Measurements from ENCODE around the gene TMEM221. TPM values are rescaled to one million over a fixed set of nuclear protein-coding genes. Genes with fewer than 3 reads are reported as not detected.
A peak's percentile ranks its signal among the peaks of the same experiment; 100 is the strongest.

TMEM221 gene
- total RNA-seq, 4 donors from 2014 or later, result 0.21 to 2.0 (median 0.30) TPM; not detected in 1

DNA sequence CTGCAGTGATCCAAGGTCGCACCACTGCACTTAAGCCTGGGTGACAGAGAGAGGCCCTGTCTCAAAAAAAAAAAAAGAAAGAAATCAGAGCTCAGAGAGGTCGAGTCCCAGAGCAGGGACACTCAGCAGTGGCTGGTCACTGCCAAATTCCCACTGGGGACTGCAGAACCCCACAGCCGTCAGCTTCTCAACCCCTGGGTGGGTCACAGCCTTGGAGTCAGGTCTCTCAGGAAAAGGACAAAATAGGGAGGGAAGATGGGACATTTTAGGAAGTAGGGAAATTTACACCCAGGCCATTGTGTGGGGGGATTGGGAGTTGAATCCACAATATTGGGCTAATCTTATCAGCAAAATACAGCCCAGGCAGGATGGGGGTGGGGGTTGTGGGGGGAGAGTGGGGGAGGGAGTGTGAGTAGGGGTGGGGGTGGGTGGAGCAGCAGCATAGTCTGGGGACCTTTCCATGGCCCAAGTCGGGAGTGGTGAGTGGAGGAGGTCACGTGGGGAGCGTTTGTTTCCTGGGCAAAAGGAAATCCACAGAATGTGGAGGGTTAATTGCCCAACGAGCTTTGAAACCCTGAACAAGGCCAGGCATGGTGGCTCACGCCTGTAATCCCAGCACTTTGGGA, 49.5 kb downstream of the TMEM221 start:
- Histone ChIP-seq H3K27ac (no peak overlapping the region), H3K36me3 (no peaks in the 10 kb centered on the region), H3K27me3 (peaks cover 0 to 26% of the 10 kb centered on the region in 2 donors), H3K4me1 (peaks cover 0 to 18% (median under 1%) of the 10 kb centered on the region in 4 donors), H3K4me3 (no peak overlapping the region), H3K9me3 (no peaks in the 10 kb centered on the region)
- DNase-seq (ENCODE audit: low spot score in 2 of 2), result no peak
- no peak for TF ChIP-seq POLR2A (IDR thresholded peaks at IDR 0.05)
- no peak for TF ChIP-seq EP300 (IDR thresholded peaks at IDR 0.05)
- TF ChIP-seq, protein P1, sequence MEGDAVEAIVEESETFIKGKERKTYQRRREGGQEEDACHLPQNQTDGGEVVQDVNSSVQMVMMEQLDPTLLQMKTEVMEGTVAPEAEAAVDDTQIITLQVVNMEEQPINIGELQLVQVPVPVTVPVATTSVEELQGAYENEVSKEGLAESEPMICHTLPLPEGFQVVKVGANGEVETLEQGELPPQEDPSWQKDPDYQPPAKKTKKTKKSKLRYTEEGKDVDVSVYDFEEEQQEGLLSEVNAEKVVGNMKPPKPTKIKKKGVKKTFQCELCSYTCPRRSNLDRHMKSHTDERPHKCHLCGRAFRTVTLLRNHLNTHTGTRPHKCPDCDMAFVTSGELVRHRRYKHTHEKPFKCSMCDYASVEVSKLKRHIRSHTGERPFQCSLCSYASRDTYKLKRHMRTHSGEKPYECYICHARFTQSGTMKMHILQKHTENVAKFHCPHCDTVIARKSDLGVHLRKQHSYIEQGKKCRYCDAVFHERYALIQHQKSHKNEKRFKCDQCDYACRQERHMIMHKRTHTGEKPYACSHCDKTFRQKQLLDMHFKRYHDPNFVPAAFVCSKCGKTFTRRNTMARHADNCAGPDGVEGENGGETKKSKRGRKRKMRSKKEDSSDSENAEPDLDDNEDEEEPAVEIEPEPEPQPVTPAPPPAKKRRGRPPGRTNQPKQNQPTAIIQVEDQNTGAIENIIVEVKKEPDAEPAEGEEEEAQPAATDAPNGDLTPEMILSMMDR (IDR thresholded peaks at IDR 0.05), result no peak
- 50 to 56% methylated on average over 8 of the region's 8 CpGs for WGBS, 2 donors

DNA sequence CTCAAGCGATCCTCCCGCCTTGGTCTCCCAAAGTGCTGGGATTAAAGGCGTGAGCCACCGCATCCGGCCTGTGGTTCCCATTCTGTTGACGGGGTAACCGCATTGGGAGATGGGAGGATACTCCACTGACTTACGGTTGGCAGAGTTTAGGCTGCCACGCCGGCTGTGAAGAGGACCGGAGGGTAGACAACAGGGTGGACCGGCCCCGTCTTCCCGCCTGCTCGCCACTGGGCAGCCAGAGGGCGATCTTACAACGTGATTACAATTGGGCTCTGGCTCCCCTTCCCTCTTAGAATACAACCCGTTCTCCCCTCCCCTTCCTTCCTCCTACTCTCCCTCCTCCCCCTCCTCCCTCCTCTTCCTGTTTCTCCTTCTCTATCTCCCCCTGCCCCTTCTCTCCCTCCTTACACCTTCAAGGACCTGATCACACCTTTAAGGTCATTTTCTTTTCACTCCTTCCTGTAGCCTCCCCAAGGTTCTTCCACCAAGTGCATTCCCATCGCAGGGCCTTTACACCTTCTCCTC, 53.5 kb downstream of the TMEM221 start:
- Histone ChIP-seq H3K9me3 (peaks cover 0 to 1% (median 0%) of the 10 kb centered on the region in 4 donors), H3K27ac (no peak overlapping the region), H3K4me3 (no peak overlapping the region), H3K27me3 (peaks cover 0 to 32% of the 10 kb centered on the region in 2 donors), H3K36me3 (no peaks in the 10 kb centered on the region), H3K4me1 (peaks cover 0 to 23% (median 5%) of the 10 kb centered on the region in 4 donors)
- 22 to 30% methylated on average over 19 of the region's 19 CpGs for WGBS, 2 donors
- no peak for TF ChIP-seq EP300 (IDR thresholded peaks at IDR 0.05)
- TF ChIP-seq, protein P1 (IDR thresholded peaks at IDR 0.05), result peak; percentile 36 to 72 (median 62)
- peak; percentile 40 to 73 for DNase-seq (ENCODE audit: low spot score in 2 of 2)

DNA sequence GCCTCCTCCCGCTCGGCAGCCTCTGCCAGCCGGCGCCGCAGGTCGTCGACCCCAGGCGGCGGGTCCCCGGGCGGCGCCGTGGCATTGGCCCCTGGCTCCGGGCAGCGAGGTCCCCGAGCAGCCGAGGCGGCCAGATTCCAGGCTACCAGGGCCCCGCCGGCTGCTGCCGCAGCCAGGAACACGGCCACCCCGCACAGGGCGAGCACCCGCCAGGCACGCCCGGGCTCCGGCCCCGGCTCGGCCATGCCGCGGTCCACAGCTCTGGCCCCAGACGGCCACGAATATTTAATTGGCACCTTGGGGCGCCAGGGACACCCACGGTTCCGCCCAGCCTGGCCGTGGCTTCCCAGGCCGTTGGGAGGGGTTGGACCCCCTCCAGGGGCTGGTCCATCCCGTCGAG, 54.6 kb downstream of the TMEM221 start, which contains the start of gene CCDC194:
Gene CCDC194 (minus strand): TSS at position 283 of the 400 bp plus-strand sequence. CDS start 38 bp downstream, at position 245.
- Histone ChIP-seq H3K36me3 (no peaks in the 10 kb centered on the region), H3K4me1 (peaks cover 0 to 23% (median 5%) of the 10 kb centered on the region in 4 donors), H3K9me3 (peaks cover 0 to 11% (median 0%) of the 10 kb centered on the region in 4 donors), H3K27me3 (peaks cover 0 to 32% of the 10 kb centered on the region in 2 donors), H3K4me3 (no peak within 1 kb of the TSS), H3K27ac (no peak within 1 kb of the TSS)
- TF ChIP-seq EP300 (IDR thresholded peaks at IDR 0.05), result no peak
- TF ChIP-seq, protein P1 (IDR thresholded peaks at IDR 0.05), result no peak
- TF ChIP-seq POLR2A (IDR thresholded peaks at IDR 0.05), result no peak
- 35 to 48% methylated on average over 7 to 21 of the region's 41 CpGs for WGBS, 2 donors
- DNase-seq (ENCODE audit: low spot score in 2 of 2), result no peak

DNA sequence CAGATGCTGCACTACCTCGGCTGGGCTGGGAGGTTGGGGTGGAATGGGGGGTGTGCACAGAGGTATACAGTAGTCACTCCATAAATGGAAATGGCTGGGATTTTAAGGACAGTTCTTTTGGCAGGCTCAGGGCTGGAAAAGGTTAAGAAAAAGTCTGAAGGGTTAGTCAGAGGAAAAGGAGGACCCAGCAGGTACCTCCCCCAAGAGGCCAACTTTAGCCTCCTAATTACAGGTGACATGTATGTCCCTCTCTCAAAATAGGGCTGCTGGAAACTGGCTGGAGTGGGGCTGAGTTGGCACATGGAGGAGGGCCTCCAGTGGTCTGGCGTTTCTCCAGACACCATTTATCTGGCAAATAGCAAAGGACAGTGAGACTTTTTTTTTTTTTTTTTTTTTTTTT, 55.5 kb downstream of the TMEM221 start:
- H3K27me3 ChIP-seq, result peaks cover 0 to 32% of the 10 kb centered on the region in 2 donors

More for the DNA sequence above, 55.5 kb downstream of the TMEM221 start:
- Histone ChIP-seq H3K4me1 (peaks cover 0 to 23% (median 5%) of the 10 kb centered on the region in 4 donors), H3K4me3 (no peak overlapping the region), H3K9me3 (peaks cover 0 to 16% (median 0%) of the 10 kb centered on the region in 4 donors), H3K27ac (no peak overlapping the region), H3K36me3 (no peaks in the 10 kb centered on the region)
- WGBS, 2 donors, result 54 to 58% methylated on average over 2 of the region's 2 CpGs
- DNase-seq (ENCODE audit: low spot score in 2 of 2), result no peak
- TF ChIP-seq, protein P1 (IDR thresholded peaks at IDR 0.05), result no peak
- TF ChIP-seq POLR2A (IDR thresholded peaks at IDR 0.05) (no peak), EP300 (IDR thresholded peaks at IDR 0.05) (no peak)

All from tibial nerve (tissue), 4 donors.